ENCODE measurements around the gene COMMD1. TPM values are rescaled to one million over a fixed set of nuclear protein-coding genes. Genes with fewer than 3 reads are reported as not detected.
"Not testable (repeated sequence)": the region's sequence is repeated elsewhere in the genome, so short reads cannot be mapped to it uniquely, and the experiment has no call there.

COMMD1 gene
- total RNA-seq, 1 experiment from 2014 or later, result 24.7 TPM

DNA sequence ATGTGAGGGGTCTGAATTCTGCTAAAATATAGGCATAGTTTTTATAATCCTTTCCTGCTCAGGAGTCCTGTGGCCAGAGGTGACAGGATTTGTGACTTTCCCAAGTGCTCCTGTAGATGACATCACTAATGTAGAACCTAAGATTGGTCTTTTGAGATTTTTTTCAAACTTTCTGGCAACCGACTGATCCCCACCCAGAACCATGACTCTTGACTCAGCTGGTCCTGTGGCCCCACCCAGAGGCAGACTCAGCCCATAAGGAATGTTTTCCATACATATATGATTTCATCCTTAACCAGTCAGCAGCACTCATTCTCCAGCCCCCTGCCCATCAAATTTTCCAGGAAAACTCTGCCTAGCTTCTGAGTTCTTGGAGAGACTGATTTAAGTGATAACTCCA is 46.8 kb downstream of the COMMD1 start:
- TF ChIP-seq, protein P1, sequence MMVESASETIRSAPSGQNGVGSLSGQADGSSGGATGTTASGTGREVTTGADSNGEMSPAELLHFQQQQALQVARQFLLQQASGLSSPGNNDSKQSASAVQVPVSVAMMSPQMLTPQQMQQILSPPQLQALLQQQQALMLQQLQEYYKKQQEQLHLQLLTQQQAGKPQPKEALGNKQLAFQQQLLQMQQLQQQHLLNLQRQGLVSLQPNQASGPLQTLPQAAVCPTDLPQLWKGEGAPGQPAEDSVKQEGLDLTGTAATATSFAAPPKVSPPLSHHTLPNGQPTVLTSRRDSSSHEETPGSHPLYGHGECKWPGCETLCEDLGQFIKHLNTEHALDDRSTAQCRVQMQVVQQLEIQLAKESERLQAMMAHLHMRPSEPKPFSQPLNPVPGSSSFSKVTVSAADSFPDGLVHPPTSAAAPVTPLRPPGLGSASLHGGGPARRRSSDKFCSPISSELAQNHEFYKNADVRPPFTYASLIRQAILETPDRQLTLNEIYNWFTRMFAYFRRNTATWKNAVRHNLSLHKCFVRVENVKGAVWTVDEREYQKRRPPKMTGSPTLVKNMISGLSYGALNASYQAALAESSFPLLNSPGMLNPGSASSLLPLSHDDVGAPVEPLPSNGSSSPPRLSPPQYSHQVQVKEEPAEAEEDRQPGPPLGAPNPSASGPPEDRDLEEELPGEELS (CRISPR knock-in tag; IDR thresholded peaks at IDR 0.05), result no peak
- TF ChIP-seq FOXP1 (CRISPR knock-in tag; IDR thresholded peaks at IDR 0.05; ENCODE audit: borderline replicate concordance), result no peak
- no peak for TF ChIP-seq MXD4 (CRISPR knock-in tag; IDR thresholded peaks at IDR 0.05; ENCODE audit: borderline replicate concordance)
- TF ChIP-seq, protein P2, sequence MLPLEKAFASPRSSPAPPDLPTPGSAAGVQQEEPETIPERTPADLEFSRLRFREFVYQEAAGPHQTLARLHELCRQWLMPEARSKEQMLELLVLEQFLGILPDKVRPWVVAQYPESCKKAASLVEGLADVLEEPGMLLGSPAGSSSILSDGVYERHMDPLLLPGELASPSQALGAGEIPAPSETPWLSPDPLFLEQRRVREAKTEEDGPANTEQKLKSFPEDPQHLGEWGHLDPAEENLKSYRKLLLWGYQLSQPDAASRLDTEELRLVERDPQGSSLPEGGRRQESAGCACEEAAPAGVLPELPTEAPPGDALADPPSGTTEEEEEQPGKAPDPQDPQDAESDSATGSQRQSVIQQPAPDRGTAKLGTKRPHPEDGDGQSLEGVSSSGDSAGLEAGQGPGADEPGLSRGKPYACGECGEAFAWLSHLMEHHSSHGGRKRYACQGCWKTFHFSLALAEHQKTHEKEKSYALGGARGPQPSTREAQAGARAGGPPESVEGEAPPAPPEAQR (CRISPR knock-in tag; IDR thresholded peaks at IDR 0.05), result no peak
- TF ChIP-seq GRHL2 (CRISPR knock-in tag; IDR thresholded peaks at IDR 0.05; ENCODE audit: insufficient replicate concordance, severe bottlenecking), result no peak
- no peak for TF ChIP-seq MYBL2 (CRISPR knock-in tag; IDR thresholded peaks at IDR 0.05)
- TF ChIP-seq ZNF138 (CRISPR knock-in tag; conservative IDR thresholded peaks at IDR 0.05), result no peak
- no peak for TF ChIP-seq FOXJ3 (CRISPR knock-in tag; IDR thresholded peaks at IDR 0.05; ENCODE audit: borderline replicate concordance)
- TF ChIP-seq, protein P3, sequence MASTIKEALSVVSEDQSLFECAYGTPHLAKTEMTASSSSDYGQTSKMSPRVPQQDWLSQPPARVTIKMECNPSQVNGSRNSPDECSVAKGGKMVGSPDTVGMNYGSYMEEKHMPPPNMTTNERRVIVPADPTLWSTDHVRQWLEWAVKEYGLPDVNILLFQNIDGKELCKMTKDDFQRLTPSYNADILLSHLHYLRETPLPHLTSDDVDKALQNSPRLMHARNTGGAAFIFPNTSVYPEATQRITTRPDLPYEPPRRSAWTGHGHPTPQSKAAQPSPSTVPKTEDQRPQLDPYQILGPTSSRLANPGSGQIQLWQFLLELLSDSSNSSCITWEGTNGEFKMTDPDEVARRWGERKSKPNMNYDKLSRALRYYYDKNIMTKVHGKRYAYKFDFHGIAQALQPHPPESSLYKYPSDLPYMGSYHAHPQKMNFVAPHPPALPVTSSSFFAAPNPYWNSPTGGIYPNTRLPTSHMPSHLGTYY (CRISPR knock-in tag; IDR thresholded peaks at IDR 0.05), result no peak
- TF ChIP-seq ZNF232 (CRISPR knock-in tag; IDR thresholded peaks at IDR 0.05), result no peak
- TF ChIP-seq NFYB (CRISPR knock-in tag; conservative IDR thresholded peaks at IDR 0.05; ENCODE audit: low read depth), result no peak
- H3K4me3 Mint-ChIP-seq, result no peak overlapping the region
- no peak for ATAC-seq
- H3K9me3 Mint-ChIP-seq, result peaks cover 22% of the 10 kb centered on the region
- peaks cover 21% of the 10 kb centered on the region for H3K36me3 Mint-ChIP-seq
- H3K27ac Mint-ChIP-seq, result no peak overlapping the region
- DNase-seq (ENCODE audit: low spot score), result no peak
- no peaks in the 10 kb centered on the region for H3K27me3 Mint-ChIP-seq (ENCODE audit: low read depth)
- H3K4me1 Mint-ChIP-seq, result peaks cover 6% of the 10 kb centered on the region
- CTCF ChIA-PET, result interaction anchor here (0.5 kb wide), 1 partner anchor 249 kb away, joined by 4 read pairs; no protein-coding TSS in a partner anchor
- POLR2A ChIA-PET, result no interaction called here

DNA sequence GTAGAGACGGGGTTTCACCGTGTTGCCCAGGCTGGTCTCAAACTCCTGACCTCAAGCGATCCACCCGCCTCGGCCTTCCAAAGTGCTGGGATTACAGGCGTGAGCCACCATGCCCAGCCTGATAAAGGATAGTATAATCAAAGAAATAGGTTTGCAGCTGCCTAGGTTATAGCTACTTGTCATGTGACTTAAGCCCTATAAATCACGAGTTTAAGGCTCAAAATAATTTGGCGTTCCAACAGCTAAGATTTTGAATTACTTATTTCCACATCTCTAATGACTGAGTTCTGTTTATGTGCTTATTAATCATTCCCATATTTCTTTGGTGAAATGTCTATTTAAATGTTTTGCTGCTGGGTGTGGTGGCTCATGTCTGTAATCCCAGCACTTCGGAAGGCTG is 49.4 kb downstream of the COMMD1 start:
- H3K27ac Mint-ChIP-seq; H3K4me1 Mint-ChIP-seq; POLR2A ChIA-PET; H3K27me3 Mint-ChIP-seq (ENCODE audit: low read depth); H3K4me3 Mint-ChIP-seq; DNase-seq (ENCODE audit: low spot score); ATAC-seq: not testable (repeated sequence)
- peaks cover 33% of the 10 kb centered on the region for H3K9me3 Mint-ChIP-seq
- H3K36me3 Mint-ChIP-seq, result peaks cover 26% of the 10 kb centered on the region
- CTCF ChIA-PET, result interaction anchor here (1.5 kb wide), 1 partner anchor 16 kb away, joined by 4 read pairs; no protein-coding TSS in a partner anchor

DNA sequence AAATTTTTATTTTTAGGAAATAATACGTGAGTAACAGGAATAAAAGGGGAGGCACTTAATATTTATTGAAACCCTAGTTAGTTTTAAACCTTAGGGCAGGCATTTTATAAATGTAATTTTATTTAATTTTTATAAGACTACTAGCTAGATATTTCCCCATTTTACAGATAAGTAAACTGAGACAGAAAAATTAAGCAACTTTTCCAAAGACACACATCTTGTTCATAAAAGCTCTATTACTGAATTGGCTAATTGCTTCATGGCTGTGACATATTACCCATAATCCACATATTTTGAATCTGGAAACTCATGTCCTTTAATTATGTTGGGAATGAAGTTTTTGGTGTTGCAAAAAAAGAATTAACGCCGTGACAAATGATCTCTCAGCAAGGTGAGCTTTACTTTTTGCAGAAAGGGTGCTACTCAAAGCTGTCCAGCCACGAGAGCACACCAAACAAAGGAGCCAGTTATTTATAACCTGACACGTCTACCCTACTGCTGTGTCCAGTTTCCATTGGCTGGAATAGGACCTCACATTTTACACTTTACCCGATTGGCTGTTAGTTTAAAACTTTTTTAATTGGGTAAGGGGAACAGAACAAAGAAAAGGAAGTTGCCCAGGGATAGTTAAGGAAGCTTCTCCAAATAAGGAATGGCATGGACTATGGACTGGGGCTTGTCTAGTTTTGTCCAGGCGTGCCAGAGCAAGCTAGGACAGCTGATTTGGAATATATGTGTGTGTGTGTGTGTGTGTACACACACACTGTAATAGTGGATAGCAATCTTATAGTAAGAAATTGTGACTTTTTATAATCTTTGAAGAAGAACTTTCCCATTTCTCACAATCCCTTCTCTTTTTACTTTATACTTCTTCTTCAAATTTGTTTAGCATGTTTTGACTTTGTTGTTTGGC is 54.2 kb downstream of the COMMD1 start:
- Mint-ChIP-seq H3K27ac (peak overlapping the region; percentile 47; the same call in 1 of the 2 replicates), H3K9me3 (peaks cover 24% of the 10 kb centered on the region), H3K4me1 (peaks cover 30% of the 10 kb centered on the region), H3K4me3 (no peak overlapping the region), H3K27me3 (ENCODE audit: low read depth) (no peaks in the 10 kb centered on the region), H3K36me3 (peaks cover 13% of the 10 kb centered on the region)
- CTCF ChIA-PET, result interaction anchor here (1.0 to 2.4 kb wide), 2 partner anchors 12 to 452 kb away, joined by 4 to 9 read pairs; no protein-coding TSS in a partner anchor
- DNase-seq (ENCODE audit: low spot score) (no peak), ATAC-seq (no peak)
- POLR2A ChIA-PET, result no interaction called here
- TF ChIP-seq NR1H2 (CRISPR knock-in tag; IDR thresholded peaks at IDR 0.05) (no peak), GTF2I (CRISPR knock-in tag; conservative IDR thresholded peaks at IDR 0.05) (no peak), ZNF317 (CRISPR knock-in tag; IDR thresholded peaks at IDR 0.05; ENCODE audit: borderline replicate concordance, low read depth) (no peak), CREB1 (CRISPR knock-in tag; IDR thresholded peaks at IDR 0.05) (no peak)
- TF ChIP-seq, protein P4, sequence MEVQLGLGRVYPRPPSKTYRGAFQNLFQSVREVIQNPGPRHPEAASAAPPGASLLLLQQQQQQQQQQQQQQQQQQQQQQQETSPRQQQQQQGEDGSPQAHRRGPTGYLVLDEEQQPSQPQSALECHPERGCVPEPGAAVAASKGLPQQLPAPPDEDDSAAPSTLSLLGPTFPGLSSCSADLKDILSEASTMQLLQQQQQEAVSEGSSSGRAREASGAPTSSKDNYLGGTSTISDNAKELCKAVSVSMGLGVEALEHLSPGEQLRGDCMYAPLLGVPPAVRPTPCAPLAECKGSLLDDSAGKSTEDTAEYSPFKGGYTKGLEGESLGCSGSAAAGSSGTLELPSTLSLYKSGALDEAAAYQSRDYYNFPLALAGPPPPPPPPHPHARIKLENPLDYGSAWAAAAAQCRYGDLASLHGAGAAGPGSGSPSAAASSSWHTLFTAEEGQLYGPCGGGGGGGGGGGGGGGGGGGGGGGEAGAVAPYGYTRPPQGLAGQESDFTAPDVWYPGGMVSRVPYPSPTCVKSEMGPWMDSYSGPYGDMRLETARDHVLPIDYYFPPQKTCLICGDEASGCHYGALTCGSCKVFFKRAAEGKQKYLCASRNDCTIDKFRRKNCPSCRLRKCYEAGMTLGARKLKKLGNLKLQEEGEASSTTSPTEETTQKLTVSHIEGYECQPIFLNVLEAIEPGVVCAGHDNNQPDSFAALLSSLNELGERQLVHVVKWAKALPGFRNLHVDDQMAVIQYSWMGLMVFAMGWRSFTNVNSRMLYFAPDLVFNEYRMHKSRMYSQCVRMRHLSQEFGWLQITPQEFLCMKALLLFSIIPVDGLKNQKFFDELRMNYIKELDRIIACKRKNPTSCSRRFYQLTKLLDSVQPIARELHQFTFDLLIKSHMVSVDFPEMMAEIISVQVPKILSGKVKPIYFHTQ (CRISPR knock-in tag; IDR thresholded peaks at IDR 0.05), result no peak
- TF ChIP-seq, protein P5, sequence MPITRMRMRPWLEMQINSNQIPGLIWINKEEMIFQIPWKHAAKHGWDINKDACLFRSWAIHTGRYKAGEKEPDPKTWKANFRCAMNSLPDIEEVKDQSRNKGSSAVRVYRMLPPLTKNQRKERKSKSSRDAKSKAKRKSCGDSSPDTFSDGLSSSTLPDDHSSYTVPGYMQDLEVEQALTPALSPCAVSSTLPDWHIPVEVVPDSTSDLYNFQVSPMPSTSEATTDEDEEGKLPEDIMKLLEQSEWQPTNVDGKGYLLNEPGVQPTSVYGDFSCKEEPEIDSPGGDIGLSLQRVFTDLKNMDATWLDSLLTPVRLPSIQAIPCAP (CRISPR knock-in tag; IDR thresholded peaks at IDR 0.05), result no peak
- TF ChIP-seq, protein P6, sequence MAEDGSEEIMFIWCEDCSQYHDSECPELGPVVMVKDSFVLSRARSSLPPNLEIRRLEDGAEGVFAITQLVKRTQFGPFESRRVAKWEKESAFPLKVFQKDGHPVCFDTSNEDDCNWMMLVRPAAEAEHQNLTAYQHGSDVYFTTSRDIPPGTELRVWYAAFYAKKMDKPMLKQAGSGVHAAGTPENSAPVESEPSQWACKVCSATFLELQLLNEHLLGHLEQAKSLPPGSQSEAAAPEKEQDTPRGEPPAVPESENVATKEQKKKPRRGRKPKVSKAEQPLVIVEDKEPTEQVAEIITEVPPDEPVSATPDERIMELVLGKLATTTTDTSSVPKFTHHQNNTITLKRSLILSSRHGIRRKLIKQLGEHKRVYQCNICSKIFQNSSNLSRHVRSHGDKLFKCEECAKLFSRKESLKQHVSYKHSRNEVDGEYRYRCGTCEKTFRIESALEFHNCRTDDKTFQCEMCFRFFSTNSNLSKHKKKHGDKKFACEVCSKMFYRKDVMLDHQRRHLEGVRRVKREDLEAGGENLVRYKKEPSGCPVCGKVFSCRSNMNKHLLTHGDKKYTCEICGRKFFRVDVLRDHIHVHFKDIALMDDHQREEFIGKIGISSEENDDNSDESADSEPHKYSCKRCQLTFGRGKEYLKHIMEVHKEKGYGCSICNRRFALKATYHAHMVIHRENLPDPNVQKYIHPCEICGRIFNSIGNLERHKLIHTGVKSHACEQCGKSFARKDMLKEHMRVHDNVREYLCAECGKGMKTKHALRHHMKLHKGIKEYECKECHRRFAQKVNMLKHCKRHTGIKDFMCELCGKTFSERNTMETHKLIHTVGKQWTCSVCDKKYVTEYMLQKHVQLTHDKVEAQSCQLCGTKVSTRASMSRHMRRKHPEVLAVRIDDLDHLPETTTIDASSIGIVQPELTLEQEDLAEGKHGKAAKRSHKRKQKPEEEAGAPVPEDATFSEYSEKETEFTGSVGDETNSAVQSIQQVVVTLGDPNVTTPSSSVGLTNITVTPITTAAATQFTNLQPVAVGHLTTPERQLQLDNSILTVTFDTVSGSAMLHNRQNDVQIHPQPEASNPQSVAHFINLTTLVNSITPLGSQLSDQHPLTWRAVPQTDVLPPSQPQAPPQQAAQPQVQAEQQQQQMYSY (CRISPR knock-in tag; IDR thresholded peaks at IDR 0.05), result 0 out of 2 replicates have a peak, but pooled peaks have one; percentile 31

Data from WTC11 (cell line).